Measurements from ENCODE around the gene HIGD2A. TPM values are rescaled to one million over a fixed set of nuclear protein-coding genes. Genes with fewer than 3 reads are reported as not detected.

Gene HIGD2A
- total and polyA plus RNA-seq, 2 of the 13 experiments (the other 11 are each of a cell fraction or from before 2014, with no cell fraction given) = 89.2 to 146 TPM

- TF ChIP-seq ARID5B (CRISPR knock-in tag; IDR thresholded peaks at IDR 0.05) (no peak), ZFP91 (CRISPR knock-in tag; IDR thresholded peaks at IDR 0.05; ENCODE audit: borderline replicate concordance) (no peak; the same call in 1 of the 2 replicates), NKX3-1 (CRISPR knock-in tag; IDR thresholded peaks at IDR 0.05) (no peak), NR2F1 (CRISPR knock-in tag; IDR thresholded peaks at IDR 0.05) (no peak), ZNF362 (CRISPR knock-in tag; IDR thresholded peaks at IDR 0.05; ENCODE audit: borderline replicate concordance) (no peak; the same call in 1 of the 2 replicates), HNRNPL (IDR thresholded peaks at IDR 0.05; ENCODE audit: low read depth, low read length) (no peak), ZFP36L2 (CRISPR knock-in tag; IDR thresholded peaks at IDR 0.05) (no peak), ATF6 (CRISPR knock-in tag; conservative IDR thresholded peaks at IDR 0.05) (no peak), SMC3 (IDR thresholded peaks at IDR 0.05; ENCODE audit: low read length) (no peak), ATF7 (IDR thresholded peaks at IDR 0.05) (no peak), ATF7 (CRISPR knock-in tag; IDR thresholded peaks at IDR 0.05) (no peak), NFAT5 (CRISPR knock-in tag; IDR thresholded peaks at IDR 0.05) (no peak), ZNF160 (CRISPR knock-in tag; IDR thresholded peaks at IDR 0.05) (no peak)
Observed at GRCh38 chr5:176389135-176390123, 878 bp downstream of the HIGD2A start (continued).

Data from HepG2 (cell line).